K562 (cell line): ENCODE measurements around the gene NUP153. TPM values are rescaled to one million over a fixed set of nuclear protein-coding genes. Genes with fewer than 3 reads are reported as not detected.
A peak's percentile ranks its signal among the peaks of the same experiment; 100 is the strongest.

Source experiments
- ERF ChIP-seq: fragments of 450-650 bp; formaldehyde crosslinking; IDR thresholded peaks from 2 replicates; pipeline ENCODE4 v1.4.0; 2020; ENCODE audit warnings: mild to moderate bottlenecking, mixed read lengths
- HDAC8 ChIP-seq: fragments of 450-650 bp; IDR thresholded peaks from 2 replicates; pipeline ENCODE4 v1.6.1; 2016; ENCODE audit warnings: mild to moderate bottlenecking, missing genetic modification characterization, moderate library complexity, missing compliant biosample characterization
- OTX1 ChIP-seq: fragments of 450-650 bp; formaldehyde crosslinking; IDR thresholded peaks from 2 replicates; pipeline ENCODE4 v1.4.0; 2022; ENCODE audit warnings: mild to moderate bottlenecking
- SP2 ChIP-seq: IDR thresholded peaks from 2 replicates; pipeline ENCODE4 v1.6.1; 2011; ENCODE audit warnings: mild to moderate bottlenecking, low read depth, low read length, moderate library complexity; ENCODE audit not compliant: poor library complexity, severe bottlenecking; ENCODE audit errors: extremely low read depth
- TRIM28 ChIP-seq: fragments of 450-650 bp; IDR thresholded peaks from 2 replicates; pipeline ENCODE4 v1.6.1; 2017
- ZNF561 ChIP-seq: fragments of 450-650 bp; formaldehyde crosslinking; conservative IDR thresholded peaks from 2 replicates; pipeline ENCODE4 v1.4.0; 2020; ENCODE audit warnings: mild to moderate bottlenecking, moderate library complexity
- ZNF584 ChIP-seq: fragments of 200-800 bp; sonication (Bioruptor generic); IDR thresholded peaks from 2 replicates; pipeline ENCODE4 v1.6.1; 2016; ENCODE audit warnings: low read depth, mild to moderate bottlenecking, missing genetic modification characterization, missing compliant biosample characterization
- polyA plus RNA-seq, 8 experiments: library from polyadenylated mRNA; depleted of rRNA in 4 of 8; stranded (reverse) in 5 of 8; unstranded in 3 of 8; fragments of >200 nt; fragmentation: Nextera tagmentation in 2 of 8; fragmentation: Illumina TruSeq in 1 of 8; extraction: Ambion mirVana in 2 of 8; extraction: Trizol in 1 of 8; gene quantifications; 2 replicates each; pipeline versions ENCODE4 v1.2.1 to v1.2.3, GENCODE V29; 2011 to 2014; ENCODE audit warnings: inconsistent platforms in 1 of 8, missing spikeins in 1 of 8
- total RNA-seq, 7 experiments: library from RNA; depleted of rRNA in 6 of 7; stranded (reverse); fragments of >200 nt in 6 of 7; fragmentation: Illumina TruSeq in 2 of 7; extraction: Trizol in 2 of 7; gene quantifications; 2 replicates each; pipeline versions ENCODE4 v1.2.1 to v1.2.3, GENCODE V29; 2011 to 2021; ENCODE audit warnings: low replicate concordance in 1 of 7
- TF ChIP-seq, protein P1 (sequence below), 2 experiments: fragments of 450-650 bp in 1 of 2; sonication (generic) in 1 of 2; formaldehyde crosslinking in 1 of 2; IDR thresholded peaks in 1 of 2; conservative IDR thresholded peaks in 1 of 2; 2 replicates each; pipeline versions ENCODE4 v1.6.1 to v1.8.1; 2016 to 2023; ENCODE audit warnings: mild to moderate bottlenecking in 2 of 2, moderate library complexity in 2 of 2, inconsistent platforms in 1 of 2, missing genetic modification reagents in 1 of 2
- TF ChIP-seq, protein P2 (sequence below): fragments of 450-650 bp; formaldehyde crosslinking; IDR thresholded peaks from 2 replicates; pipeline ENCODE4 v1.4.0; 2020; ENCODE audit warnings: mild to moderate bottlenecking, moderate library complexity
- TF ChIP-seq, protein P3 (sequence below): IDR thresholded peaks from 3 replicates; pipeline ENCODE4 v1.6.1; 2011; ENCODE audit warnings: borderline replicate concordance, mild to moderate bottlenecking, moderate library complexity; ENCODE audit not compliant: insufficient read length; ENCODE audit errors: extremely low read depth
- TF ChIP-seq, protein P4 (sequence below), 2 experiments: IDR thresholded peaks; 2 replicates each; pipeline ENCODE4 v1.6.1; 2011; ENCODE audit warnings: borderline replicate concordance in 1 of 2, control low read depth in 1 of 2, low read depth in 1 of 2, low read length in 1 of 2, mild to moderate bottlenecking in 1 of 2, mixed read lengths in 1 of 2, moderate library complexity in 1 of 2; ENCODE audit not compliant: insufficient read depth in 1 of 2, insufficient read length in 1 of 2, poor library complexity in 1 of 2, severe bottlenecking in 1 of 2; ENCODE audit errors: extremely low read depth in 1 of 2
- TF ChIP-seq, protein P5 (sequence below): sonication (generic); formaldehyde crosslinking; IDR thresholded peaks from 2 replicates; pipeline ENCODE4 v1.8.1; 2023; ENCODE audit warnings: mild to moderate bottlenecking, missing genetic modification reagents
- TF ChIP-seq, protein P6 (sequence below): fragments of 450-650 bp; IDR thresholded peaks from 2 replicates; pipeline ENCODE4 v1.6.1; 2016; ENCODE audit warnings: mild to moderate bottlenecking

Gene NUP153
- total and polyA plus RNA-seq, 9 of the 15 experiments (the other 6 are each of a cell fraction or from before 2014, with no cell fraction given), result 21.9 to 110 (median 84.8) TPM

DNA sequence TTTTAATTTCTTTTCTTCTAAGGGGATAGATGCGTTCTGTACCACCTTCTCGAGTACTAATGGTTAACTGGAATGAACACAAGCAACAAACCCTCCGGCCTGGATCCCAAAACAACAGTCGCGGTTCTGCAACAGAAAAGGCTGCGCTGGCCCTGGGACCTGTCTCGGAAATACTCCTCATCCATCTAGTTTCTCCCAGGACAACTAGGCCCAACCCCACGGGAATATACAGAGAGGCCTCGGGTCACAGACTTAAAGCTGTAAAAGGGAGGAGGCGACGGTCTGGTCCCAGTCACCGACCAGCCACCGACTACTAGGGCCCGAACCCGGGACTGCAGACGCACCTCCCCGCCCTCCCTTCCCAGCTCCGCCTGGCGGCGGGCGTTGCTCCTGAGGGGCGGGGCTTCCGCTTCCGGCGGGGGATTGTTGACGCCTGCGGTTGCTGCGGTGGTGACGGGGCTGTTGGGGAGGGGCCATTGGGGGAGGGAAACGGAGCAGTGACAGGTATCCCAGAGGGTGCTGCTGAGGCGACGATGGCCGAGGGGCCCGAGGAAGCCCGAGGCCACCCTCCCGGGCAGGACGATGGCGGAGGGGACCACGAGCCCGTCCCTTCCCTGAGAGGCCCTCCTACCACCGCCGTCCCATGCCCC is 106.7 kb downstream of the NUP153 start, which contains the start of gene FAM8A1 (continued):
- TF ChIP-seq, protein P1, sequence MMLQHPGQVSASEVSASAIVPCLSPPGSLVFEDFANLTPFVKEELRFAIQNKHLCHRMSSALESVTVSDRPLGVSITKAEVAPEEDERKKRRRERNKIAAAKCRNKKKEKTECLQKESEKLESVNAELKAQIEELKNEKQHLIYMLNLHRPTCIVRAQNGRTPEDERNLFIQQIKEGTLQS (IDR thresholded peaks at IDR 0.05), result peak; percentile 16; the same call in 1 of the 2 replicates
- TF ChIP-seq, protein P1 (CRISPR knock-in tag; conservative IDR thresholded peaks at IDR 0.05), result no peak
- TF ChIP-seq OTX1 (CRISPR knock-in tag) (no peak), HDAC8 (tag) (no peak), ZNF584 (CRISPR knock-in tag) (no peak), ZNF561 (no peak), TRIM28 (peak; percentile 33; the same call in 1 of the 2 replicates), SP2 (no peak), ERF (CRISPR knock-in tag) (no peak)
- TF ChIP-seq, protein P2, sequence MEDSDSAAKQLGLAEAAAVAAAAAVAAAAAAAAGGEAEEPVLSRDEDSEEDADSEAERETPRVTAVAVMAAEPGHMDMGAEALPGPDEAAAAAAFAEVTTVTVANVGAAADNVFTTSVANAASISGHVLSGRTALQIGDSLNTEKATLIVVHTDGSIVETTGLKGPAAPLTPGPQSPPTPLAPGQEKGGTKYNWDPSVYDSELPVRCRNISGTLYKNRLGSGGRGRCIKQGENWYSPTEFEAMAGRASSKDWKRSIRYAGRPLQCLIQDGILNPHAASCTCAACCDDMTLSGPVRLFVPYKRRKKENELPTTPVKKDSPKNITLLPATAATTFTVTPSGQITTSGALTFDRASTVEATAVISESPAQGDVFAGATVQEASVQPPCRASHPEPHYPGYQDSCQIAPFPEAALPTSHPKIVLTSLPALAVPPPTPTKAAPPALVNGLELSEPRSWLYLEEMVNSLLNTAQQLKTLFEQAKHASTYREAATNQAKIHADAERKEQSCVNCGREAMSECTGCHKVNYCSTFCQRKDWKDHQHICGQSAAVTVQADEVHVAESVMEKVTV (CRISPR knock-in tag), result no peak
- TF ChIP-seq, protein P3, sequence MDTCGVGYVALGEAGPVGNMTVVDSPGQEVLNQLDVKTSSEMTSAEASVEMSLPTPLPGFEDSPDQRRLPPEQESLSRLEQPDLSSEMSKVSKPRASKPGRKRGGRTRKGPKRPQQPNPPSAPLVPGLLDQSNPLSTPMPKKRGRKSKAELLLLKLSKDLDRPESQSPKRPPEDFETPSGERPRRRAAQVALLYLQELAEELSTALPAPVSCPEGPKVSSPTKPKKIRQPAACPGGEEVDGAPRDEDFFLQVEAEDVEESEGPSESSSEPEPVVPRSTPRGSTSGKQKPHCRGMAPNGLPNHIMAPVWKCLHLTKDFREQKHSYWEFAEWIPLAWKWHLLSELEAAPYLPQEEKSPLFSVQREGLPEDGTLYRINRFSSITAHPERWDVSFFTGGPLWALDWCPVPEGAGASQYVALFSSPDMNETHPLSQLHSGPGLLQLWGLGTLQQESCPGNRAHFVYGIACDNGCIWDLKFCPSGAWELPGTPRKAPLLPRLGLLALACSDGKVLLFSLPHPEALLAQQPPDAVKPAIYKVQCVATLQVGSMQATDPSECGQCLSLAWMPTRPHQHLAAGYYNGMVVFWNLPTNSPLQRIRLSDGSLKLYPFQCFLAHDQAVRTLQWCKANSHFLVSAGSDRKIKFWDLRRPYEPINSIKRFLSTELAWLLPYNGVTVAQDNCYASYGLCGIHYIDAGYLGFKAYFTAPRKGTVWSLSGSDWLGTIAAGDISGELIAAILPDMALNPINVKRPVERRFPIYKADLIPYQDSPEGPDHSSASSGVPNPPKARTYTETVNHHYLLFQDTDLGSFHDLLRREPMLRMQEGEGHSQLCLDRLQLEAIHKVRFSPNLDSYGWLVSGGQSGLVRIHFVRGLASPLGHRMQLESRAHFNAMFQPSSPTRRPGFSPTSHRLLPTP, result peak; percentile 55
- TF ChIP-seq, protein P4, sequence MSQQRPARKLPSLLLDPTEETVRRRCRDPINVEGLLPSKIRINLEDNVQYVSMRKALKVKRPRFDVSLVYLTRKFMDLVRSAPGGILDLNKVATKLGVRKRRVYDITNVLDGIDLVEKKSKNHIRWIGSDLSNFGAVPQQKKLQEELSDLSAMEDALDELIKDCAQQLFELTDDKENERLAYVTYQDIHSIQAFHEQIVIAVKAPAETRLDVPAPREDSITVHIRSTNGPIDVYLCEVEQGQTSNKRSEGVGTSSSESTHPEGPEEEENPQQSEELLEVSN (IDR thresholded peaks at IDR 0.05; ENCODE audit: borderline replicate concordance in 1 of 2, extremely low read depth in 1 of 2, insufficient read depth in 1 of 2, insufficient read length in 1 of 2, low read depth in 1 of 2, low read length in 1 of 2, poor library complexity in 1 of 2, severe bottlenecking in 1 of 2), result peak in 1 of 2 experiments; percentile 38
- TF ChIP-seq, protein P5, sequence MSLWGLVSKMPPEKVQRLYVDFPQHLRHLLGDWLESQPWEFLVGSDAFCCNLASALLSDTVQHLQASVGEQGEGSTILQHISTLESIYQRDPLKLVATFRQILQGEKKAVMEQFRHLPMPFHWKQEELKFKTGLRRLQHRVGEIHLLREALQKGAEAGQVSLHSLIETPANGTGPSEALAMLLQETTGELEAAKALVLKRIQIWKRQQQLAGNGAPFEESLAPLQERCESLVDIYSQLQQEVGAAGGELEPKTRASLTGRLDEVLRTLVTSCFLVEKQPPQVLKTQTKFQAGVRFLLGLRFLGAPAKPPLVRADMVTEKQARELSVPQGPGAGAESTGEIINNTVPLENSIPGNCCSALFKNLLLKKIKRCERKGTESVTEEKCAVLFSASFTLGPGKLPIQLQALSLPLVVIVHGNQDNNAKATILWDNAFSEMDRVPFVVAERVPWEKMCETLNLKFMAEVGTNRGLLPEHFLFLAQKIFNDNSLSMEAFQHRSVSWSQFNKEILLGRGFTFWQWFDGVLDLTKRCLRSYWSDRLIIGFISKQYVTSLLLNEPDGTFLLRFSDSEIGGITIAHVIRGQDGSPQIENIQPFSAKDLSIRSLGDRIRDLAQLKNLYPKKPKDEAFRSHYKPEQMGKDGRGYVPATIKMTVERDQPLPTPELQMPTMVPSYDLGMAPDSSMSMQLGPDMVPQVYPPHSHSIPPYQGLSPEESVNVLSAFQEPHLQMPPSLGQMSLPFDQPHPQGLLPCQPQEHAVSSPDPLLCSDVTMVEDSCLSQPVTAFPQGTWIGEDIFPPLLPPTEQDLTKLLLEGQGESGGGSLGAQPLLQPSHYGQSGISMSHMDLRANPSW (CRISPR knock-in tag), result no peak
- TF ChIP-seq, protein P6, sequence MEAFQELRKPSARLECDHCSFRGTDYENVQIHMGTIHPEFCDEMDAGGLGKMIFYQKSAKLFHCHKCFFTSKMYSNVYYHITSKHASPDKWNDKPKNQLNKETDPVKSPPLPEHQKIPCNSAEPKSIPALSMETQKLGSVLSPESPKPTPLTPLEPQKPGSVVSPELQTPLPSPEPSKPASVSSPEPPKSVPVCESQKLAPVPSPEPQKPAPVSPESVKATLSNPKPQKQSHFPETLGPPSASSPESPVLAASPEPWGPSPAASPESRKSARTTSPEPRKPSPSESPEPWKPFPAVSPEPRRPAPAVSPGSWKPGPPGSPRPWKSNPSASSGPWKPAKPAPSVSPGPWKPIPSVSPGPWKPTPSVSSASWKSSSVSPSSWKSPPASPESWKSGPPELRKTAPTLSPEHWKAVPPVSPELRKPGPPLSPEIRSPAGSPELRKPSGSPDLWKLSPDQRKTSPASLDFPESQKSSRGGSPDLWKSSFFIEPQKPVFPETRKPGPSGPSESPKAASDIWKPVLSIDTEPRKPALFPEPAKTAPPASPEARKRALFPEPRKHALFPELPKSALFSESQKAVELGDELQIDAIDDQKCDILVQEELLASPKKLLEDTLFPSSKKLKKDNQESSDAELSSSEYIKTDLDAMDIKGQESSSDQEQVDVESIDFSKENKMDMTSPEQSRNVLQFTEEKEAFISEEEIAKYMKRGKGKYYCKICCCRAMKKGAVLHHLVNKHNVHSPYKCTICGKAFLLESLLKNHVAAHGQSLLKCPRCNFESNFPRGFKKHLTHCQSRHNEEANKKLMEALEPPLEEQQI, result no peak; the same call in 1 of the 2 replicates
